Common myeloid progenitor, CD34-positive (primary cell): ENCODE data around the gene RAD51B.
"Not testable (repeated sequence)": the region's sequence is repeated elsewhere in the genome, so short reads cannot be mapped to it uniquely, and the experiment has no call there.

Experiments
- CTCF ChIA-PET: fragments of 350-600 bp; sonication (Branson Sonifier 250); formaldehyde crosslinking; loops from one replicate; lab custom pipeline; 2021; ENCODE audit warnings: antibody characterized with exemption; lab: Charles Lee
- POLR2A ChIA-PET: fragments of 350-600 bp; sonication (Branson Sonifier 250); formaldehyde crosslinking; loops from one replicate; lab custom pipeline; 2021; ENCODE audit warnings: antibody characterized with exemption; lab: Charles Lee
- DNase-seq, 3 donors: peaks; one replicate each; pipeline versions ENCODE4 v3.0.0 to v3.0.0-alpha.2; 2013
- H3K27ac ChIP-seq, 2 experiments: 1 replicate in 1 of 2; 2 replicates in 1 of 2; pipeline ENCODE4 v1.7.0; 2013; ENCODE audit warnings: inconsistent platforms in 2 of 2, low read length in 2 of 2, mild to moderate bottlenecking in 2 of 2, low read depth in 1 of 2, moderate library complexity in 1 of 2; ENCODE audit not compliant: severe bottlenecking in 2 of 2, insufficient read depth in 1 of 2, poor library complexity in 1 of 2
- H3K27me3 ChIP-seq, 5 experiments: replicated peaks in 2 of 5; 1 replicate in 3 of 5; 2 replicates in 2 of 5; pipeline versions ENCODE4 v1.6.1 to v1.7.0; 2013; ENCODE audit warnings: low read length in 4 of 5, mild to moderate bottlenecking in 2 of 5, moderate library complexity in 2 of 5, inconsistent platforms in 1 of 5; ENCODE audit not compliant: insufficient read depth in 5 of 5, control insufficient read depth in 4 of 5
- H3K36me3 ChIP-seq, 4 experiments: 1 replicate in 2 of 4; 2 replicates in 2 of 4; pipeline versions ENCODE4 v1.6.1 to v1.7.0; 2013; ENCODE audit warnings: low read length in 3 of 4, control low read depth in 1 of 4, mild to moderate bottlenecking in 1 of 4; ENCODE audit not compliant: control insufficient read depth in 4 of 4, insufficient read depth in 4 of 4
- H3K4me1 ChIP-seq, 4 experiments: 1 replicate in 3 of 4; 2 replicates in 1 of 4; pipeline versions ENCODE4 v1.6.1 to v1.7.1; 2013; ENCODE audit warnings: low read length in 3 of 4, mild to moderate bottlenecking in 3 of 4, control low read depth in 1 of 4, inconsistent platforms in 1 of 4, moderate library complexity in 1 of 4; ENCODE audit not compliant: control insufficient read depth in 4 of 4, insufficient read depth in 4 of 4; ENCODE audit errors: control extremely low read depth in 1 of 4
- H3K4me3 ChIP-seq, 7 experiments: 1 replicate in 4 of 7; 2 replicates in 3 of 7; pipeline versions ENCODE4 v1.5.1 to v1.7.0; 2013; ENCODE audit warnings: mild to moderate bottlenecking in 7 of 7, low read length in 6 of 7, moderate library complexity in 6 of 7, inconsistent platforms in 2 of 7, low read depth in 2 of 7, control low read depth in 1 of 7; ENCODE audit not compliant: insufficient read depth in 4 of 7, control insufficient read depth in 1 of 7; ENCODE audit errors: extremely low read depth in 1 of 7
- H3K9me3 ChIP-seq, 5 experiments: 1 replicate in 4 of 5; 2 replicates in 1 of 5; pipeline versions ENCODE4 v1.6.1 to v1.7.1; 2013; ENCODE audit warnings: low read length in 4 of 5, mild to moderate bottlenecking in 2 of 5, inconsistent platforms in 1 of 5, low read depth in 1 of 5, moderate library complexity in 1 of 5; ENCODE audit not compliant: control insufficient read depth in 4 of 5, insufficient read depth in 2 of 5; ENCODE audit errors: control extremely low read depth in 1 of 5
- WGBS: methylation state at CpG from one replicate; pipeline ENCODE4 v1.1.5; 2013; ENCODE audit not compliant: insufficient coverage; 5-methylcytosine and 5-hydroxymethylcytosine counted together

The RAD51B gene

GRCh38 chr14:68434173-68434572 is 614.6 kb downstream of the RAD51B start:
- peaks cover 0 to 10% (median 0%) of the 10 kb centered on the region in 5 experiments for H3K9me3 ChIP-seq
- WGBS: 98% methylated on average over 5 of the region's 6 CpGs
- H3K4me1 ChIP-seq, H3K27me3 ChIP-seq, H3K36me3 ChIP-seq, H3K27ac ChIP-seq, H3K4me3 ChIP-seq, DNase-seq, POLR2A ChIA-PET, CTCF ChIA-PET: not testable (repeated sequence)

GRCh38 chr14:68435631-68436030 is 616.1 kb downstream of the RAD51B start:
- DNase-seq, POLR2A ChIA-PET, H3K36me3 ChIP-seq, H3K27me3 ChIP-seq, H3K27ac ChIP-seq, H3K4me3 ChIP-seq, H3K4me1 ChIP-seq, CTCF ChIA-PET: not testable (repeated sequence)
- H3K9me3 ChIP-seq: peaks cover 0 to 10% (median 0%) of the 10 kb centered on the region in 5 experiments

GRCh38 chr14:68439676-68440075 is 620.1 kb downstream of the RAD51B start:
- no peak for DNase-seq
- POLR2A ChIA-PET: no interaction called here
- peaks cover 0 to 5% (median 0%) of the 10 kb centered on the region in 4 experiments for H3K36me3 ChIP-seq
- H3K4me1 ChIP-seq: peaks cover 0 to 6% (median 3%) of the 10 kb centered on the region in 4 experiments
- no CpG with 5 or more reads among the region's 2 CpGs for WGBS
- H3K4me3 ChIP-seq: no peak overlapping the region
- no peaks in the 10 kb centered on the region for H3K27me3 ChIP-seq
- no peak overlapping the region for H3K27ac ChIP-seq
- CTCF ChIA-PET: no interaction called here
- peaks cover 0 to 10% (median 0%) of the 10 kb centered on the region in 5 experiments for H3K9me3 ChIP-seq

- H3K27me3 ChIP-seq: no peaks in the 10 kb centered on the region
- peak in 1 of 3 donors; percentile 11 for DNase-seq
- H3K4me1 ChIP-seq: peaks cover 0 to 11% (median 6%) of the 10 kb centered on the region in 4 experiments
- ChIA-PET CTCF (no interaction called here), POLR2A (no interaction called here)
- H3K4me3 ChIP-seq: no peak overlapping the region
- peaks cover 0 to 5% (median 0%) of the 10 kb centered on the region in 4 experiments for H3K36me3 ChIP-seq
- H3K27ac ChIP-seq: no peak overlapping the region
- H3K9me3 ChIP-seq: peaks cover 0 to 4% (median 0%) of the 10 kb centered on the region in 5 experiments
These were observed 621.2 kb downstream of the RAD51B start for GRCh38 chr14:68440820-68441219.

GRCh38 chr14:68441542-68441941 is 622.0 kb downstream of the RAD51B start:
- Histone ChIP-seq H3K4me1 (peaks cover 0 to 11% (median 6%) of the 10 kb centered on the region in 4 experiments), H3K36me3 (peaks cover 0 to 5% (median 0%) of the 10 kb centered on the region in 4 experiments), H3K9me3 (no peaks in the 10 kb centered on the region), H3K27ac (no peak overlapping the region), H3K27me3 (no peaks in the 10 kb centered on the region), H3K4me3 (no peak overlapping the region)
- DNase-seq: peak in 1 of 3 donors; percentile 35
- POLR2A ChIA-PET: no interaction called here
- no CpG with 5 or more reads among the region's 3 CpGs for WGBS
- CTCF ChIA-PET: no interaction called here

- no peaks in the 10 kb centered on the region for H3K9me3 ChIP-seq
- CTCF ChIA-PET: interaction anchor here (1.0 kb wide), 1 partner anchor 15 kb away, joined by 4 read pairs; no protein-coding TSS in a partner anchor
- 96% methylated on average over 4 of the region's 9 CpGs for WGBS
- no peak overlapping the region for H3K4me3 ChIP-seq
- POLR2A ChIA-PET: interaction anchor here (0.7 kb wide), 1 partner anchor 11 kb away, joined by 3 read pairs; no protein-coding TSS in a partner anchor
- no peak overlapping the region for H3K27ac ChIP-seq
- H3K4me1 ChIP-seq: peaks cover 0 to 11% (median 6%) of the 10 kb centered on the region in 4 experiments
- H3K36me3 ChIP-seq: peaks cover 0 to 5% (median 0%) of the 10 kb centered on the region in 4 experiments
- H3K27me3 ChIP-seq: no peaks in the 10 kb centered on the region
- no peak for DNase-seq
These were observed 623.5 kb downstream of the RAD51B start for GRCh38 chr14:68442828-68443629.
